WERI-Rb-1 (cell line): ENCODE measurements around the gene HOXD4.
A peak's percentile ranks its signal among the peaks of the same experiment; 100 is the strongest.

ENCODE experiments used
- DNase-seq: peaks from one replicate; pipeline ENCODE4 v3.0.0-alpha.2; 2020
- H3K27ac ChIP-seq: fragments of 250-450 bp; sonication (Bioruptor Pico); 2 replicates; pipeline ENCODE4 v1.5.1; 2020; ENCODE audit warnings: mild to moderate bottlenecking, moderate library complexity
- H3K27me3 ChIP-seq: fragments of 250-450 bp; sonication (Bioruptor Pico); 2 replicates; pipeline ENCODE4 v1.5.1; 2021; ENCODE audit warnings: mild to moderate bottlenecking, low read depth, moderate library complexity; ENCODE audit not compliant: insufficient read depth, severe bottlenecking
- H3K36me3 ChIP-seq: fragments of 250-450 bp; sonication (Bioruptor Pico); 2 replicates; pipeline ENCODE4 v1.5.1; 2020; ENCODE audit warnings: mild to moderate bottlenecking, moderate library complexity
- H3K4me3 ChIP-seq: 2 replicates; pipeline ENCODE4 v1.5.1; 2011; ENCODE audit warnings: low read depth, mild to moderate bottlenecking, control low read depth, low read length
- H3K9me3 ChIP-seq: fragments of 250-450 bp; sonication (Bioruptor Pico); 2 replicates; pipeline ENCODE4 v1.5.1; 2021; ENCODE audit warnings: mild to moderate bottlenecking, moderate library complexity; ENCODE audit not compliant: severe bottlenecking
- TF ChIP-seq, protein P1 (sequence below): IDR thresholded peaks from 2 replicates; pipeline ENCODE4 v1.5.1; 2011; ENCODE audit warnings: low read depth, mild to moderate bottlenecking, control low read depth, inconsistent platforms, low read length

Gene HOXD4

GRCh38 chr2:176131848-176132158, 19.5 kb upstream of the HOXD4 start:
- Histone ChIP-seq H3K4me3 (no peak overlapping the region), H3K9me3 (peaks cover 9% of the 10 kb centered on the region), H3K27ac (no peak overlapping the region), H3K27me3 (peaks cover 94% of the 10 kb centered on the region), H3K36me3 (no peaks in the 10 kb centered on the region)
- no peak for DNase-seq
- TF ChIP-seq, protein P1, sequence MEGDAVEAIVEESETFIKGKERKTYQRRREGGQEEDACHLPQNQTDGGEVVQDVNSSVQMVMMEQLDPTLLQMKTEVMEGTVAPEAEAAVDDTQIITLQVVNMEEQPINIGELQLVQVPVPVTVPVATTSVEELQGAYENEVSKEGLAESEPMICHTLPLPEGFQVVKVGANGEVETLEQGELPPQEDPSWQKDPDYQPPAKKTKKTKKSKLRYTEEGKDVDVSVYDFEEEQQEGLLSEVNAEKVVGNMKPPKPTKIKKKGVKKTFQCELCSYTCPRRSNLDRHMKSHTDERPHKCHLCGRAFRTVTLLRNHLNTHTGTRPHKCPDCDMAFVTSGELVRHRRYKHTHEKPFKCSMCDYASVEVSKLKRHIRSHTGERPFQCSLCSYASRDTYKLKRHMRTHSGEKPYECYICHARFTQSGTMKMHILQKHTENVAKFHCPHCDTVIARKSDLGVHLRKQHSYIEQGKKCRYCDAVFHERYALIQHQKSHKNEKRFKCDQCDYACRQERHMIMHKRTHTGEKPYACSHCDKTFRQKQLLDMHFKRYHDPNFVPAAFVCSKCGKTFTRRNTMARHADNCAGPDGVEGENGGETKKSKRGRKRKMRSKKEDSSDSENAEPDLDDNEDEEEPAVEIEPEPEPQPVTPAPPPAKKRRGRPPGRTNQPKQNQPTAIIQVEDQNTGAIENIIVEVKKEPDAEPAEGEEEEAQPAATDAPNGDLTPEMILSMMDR = no peak

DNA sequence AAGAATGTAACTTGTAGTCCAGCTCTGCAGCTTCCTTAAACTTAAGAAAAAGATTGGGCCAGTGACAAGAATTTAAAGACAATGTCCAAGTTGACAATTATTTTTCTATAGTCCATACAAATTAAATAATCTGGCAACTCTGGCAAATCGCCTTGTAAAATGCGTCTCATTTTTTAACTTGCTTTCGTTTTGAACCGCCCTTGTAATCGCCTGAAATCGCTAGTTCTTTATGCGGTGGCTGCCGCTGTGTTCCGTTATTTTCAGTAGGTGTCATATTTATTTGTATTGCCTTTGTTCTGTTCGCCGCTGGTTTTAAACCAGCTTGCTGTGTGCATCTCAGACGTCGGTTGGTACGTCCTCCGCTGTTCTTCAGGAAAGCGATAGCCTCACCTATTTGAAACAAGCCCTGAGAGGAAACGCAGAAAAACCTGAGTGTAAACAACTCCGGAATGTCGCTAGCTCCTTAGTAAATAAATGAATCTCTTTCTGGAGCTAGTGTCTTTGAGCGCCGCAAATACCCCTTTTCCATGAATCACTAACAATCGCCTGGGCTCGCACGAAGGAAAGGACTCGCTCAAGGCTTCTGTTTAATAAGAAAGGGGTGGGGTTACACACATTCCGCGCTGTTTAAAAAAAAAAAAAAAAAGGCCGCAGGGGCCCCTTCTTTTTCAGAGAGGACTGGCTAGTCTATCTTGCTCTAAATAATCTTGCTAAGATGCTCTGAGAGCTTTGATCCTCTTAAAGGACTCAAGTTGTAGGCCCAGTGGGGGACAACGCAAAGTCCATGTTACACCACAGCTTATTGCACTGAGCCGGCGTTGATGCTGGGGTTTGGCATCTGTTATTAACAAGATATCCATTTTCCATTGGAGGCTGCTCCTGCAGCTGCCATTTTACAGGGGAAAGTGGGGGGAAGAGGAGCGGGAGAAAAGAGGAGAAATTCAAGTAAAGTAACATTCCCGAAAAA, 18.9 kb upstream of the HOXD4 start:
- TF ChIP-seq, protein P1 = no peak
- no peak overlapping the region for H3K27ac ChIP-seq

GRCh38 chr2:176133389-176133788, 18.0 kb upstream of the HOXD4 start:
- Histone ChIP-seq H3K27ac (no peak overlapping the region), H3K27me3 (peaks cover 94% of the 10 kb centered on the region)
- no peak for DNase-seq

More for the DNA sequence above, 18.9 kb upstream of the HOXD4 start:
- peaks cover 9% of the 10 kb centered on the region for H3K9me3 ChIP-seq
- DNase-seq = peak; percentile 69
- H3K36me3 ChIP-seq = no peaks in the 10 kb centered on the region
- H3K27me3 ChIP-seq = peaks cover 94% of the 10 kb centered on the region
- H3K4me3 ChIP-seq = no peak overlapping the region

GRCh38 chr2:176134035-176134434, 17.3 kb upstream of the HOXD4 start:
- Histone ChIP-seq H3K27me3 (peaks cover 94% of the 10 kb centered on the region), H3K9me3 (peaks cover 9% of the 10 kb centered on the region), H3K36me3 (no peaks in the 10 kb centered on the region), H3K4me3 (no peak overlapping the region), H3K27ac (no peak overlapping the region)
- TF ChIP-seq, protein P1 = no peak
- DNase-seq = no peak

More at GRCh38 chr2:176133389-176133788, 18.0 kb upstream of the HOXD4 start:
- Histone ChIP-seq H3K4me3 (no peak overlapping the region), H3K9me3 (peaks cover 9% of the 10 kb centered on the region), H3K36me3 (no peaks in the 10 kb centered on the region)
- TF ChIP-seq, protein P1 = no peak

- Histone ChIP-seq H3K9me3 (peaks cover 6% of the 10 kb centered on the region), H3K27me3 (peaks cover 97% of the 10 kb centered on the region), H3K36me3 (no peaks in the 10 kb centered on the region), H3K4me3 (no peak overlapping the region), H3K27ac (no peak overlapping the region)
- TF ChIP-seq, protein P1 = no peak
- no peak for DNase-seq
These were observed 16.3 kb upstream of the HOXD4 start for GRCh38 chr2:176135035-176135440.
